CD14-positive monocyte (primary cell): ENCODE results near the gene GPC1. TPM values are rescaled to one million over a fixed set of nuclear protein-coding genes. Genes with fewer than 3 reads are reported as not detected.
A peak's percentile ranks its signal among the peaks of the same experiment; 100 is the strongest.

Experiments
- DNase-seq, 3 donors: peaks; one replicate each; pipeline ENCODE4 v3.0.0-alpha.2; 2011 to 2022
- H2AFZ ChIP-seq: 2 replicates; pipeline ENCODE4 v1.6.0; 2012; ENCODE audit warnings: mild to moderate bottlenecking, low read depth, low read length, inconsistent platforms; ENCODE audit not compliant: insufficient read depth, poor library complexity, severe bottlenecking
- H3K27ac ChIP-seq, 2 donors: 1 replicate in 1 of 2; 2 replicates in 1 of 2; pipeline ENCODE4 v1.5.1; 2012 to 2013; ENCODE audit warnings: low read length in 2 of 2, control low read depth in 1 of 2, inconsistent platforms in 1 of 2, low read depth in 1 of 2, mild to moderate bottlenecking in 1 of 2
- H3K27me3 ChIP-seq, 2 donors: one replicate each; pipeline versions ENCODE4 v1.6.0 to v1.6.1; 2011 to 2013; ENCODE audit warnings: low read length in 2 of 2; ENCODE audit not compliant: control insufficient read depth in 2 of 2, insufficient read depth in 2 of 2
- H3K36me3 ChIP-seq, 2 donors: replicated peaks in 1 of 2; 1 replicate in 1 of 2; 2 replicates in 1 of 2; pipeline versions ENCODE4 v1.5.1 to v1.6.1; 2012 to 2013; ENCODE audit warnings: low read length in 2 of 2, control low read depth in 1 of 2, inconsistent platforms in 1 of 2, mild to moderate bottlenecking in 1 of 2; ENCODE audit not compliant: insufficient read depth in 2 of 2, control insufficient read depth in 1 of 2
- H3K4me1 ChIP-seq, 2 donors: 1 replicate in 1 of 2; 2 replicates in 1 of 2; pipeline versions ENCODE4 v1.5.1 to v1.6.1; 2012 to 2013; ENCODE audit warnings: low read length in 2 of 2, control low read depth in 1 of 2, inconsistent platforms in 1 of 2, mild to moderate bottlenecking in 1 of 2, moderate library complexity in 1 of 2; ENCODE audit not compliant: insufficient read depth in 2 of 2, control insufficient read depth in 1 of 2
- H3K4me2 ChIP-seq: replicated peaks from 2 replicates; pipeline ENCODE3; 2012; ENCODE audit warnings: low read length, moderate library complexity, mild to moderate bottlenecking; ENCODE audit not compliant: poor library complexity, severe bottlenecking; ENCODE audit errors: extremely low read depth
- H3K4me3 ChIP-seq, 3 experiments: fragments of 200-600 bp in 1 of 3; sonication (generic) in 1 of 3; replicated peaks in 1 of 3; 1 replicate in 2 of 3; 2 replicates in 1 of 3; pipeline ENCODE4 v1.5.1; 2011 to 2013; ENCODE audit warnings: low read length in 3 of 3, mild to moderate bottlenecking in 3 of 3, control low read depth in 2 of 3, low read depth in 2 of 3, inconsistent platforms in 1 of 3, moderate library complexity in 1 of 3
- H3K79me2 ChIP-seq: 2 replicates; pipeline ENCODE4 v1.6.0; 2012; ENCODE audit warnings: mild to moderate bottlenecking, control low read depth, inconsistent platforms, low read length, moderate library complexity; ENCODE audit not compliant: insufficient read depth
- H3K9ac ChIP-seq: 2 replicates; pipeline ENCODE4 v1.6.0; 2017; ENCODE audit warnings: low read length, mild to moderate bottlenecking; ENCODE audit not compliant: insufficient read depth, poor library complexity, severe bottlenecking
- H3K9me3 ChIP-seq, 2 donors: replicated peaks in 1 of 2; 1 replicate in 1 of 2; 2 replicates in 1 of 2; pipeline versions ENCODE4 v1.5.1 to v1.6.1; 2012 to 2013; ENCODE audit warnings: low read length in 2 of 2, control low read depth in 1 of 2; ENCODE audit not compliant: control insufficient read depth in 1 of 2, insufficient read depth in 1 of 2
- H4K20me1 ChIP-seq: 2 replicates; pipeline ENCODE4 v1.6.0; 2012; ENCODE audit warnings: mild to moderate bottlenecking, low read length, control low read depth, moderate library complexity; ENCODE audit not compliant: insufficient read depth
- H3K27ac Mint-ChIP-seq, 7 donors: one replicate each; pipeline ENCODE4 v1.8.0; 2020; ENCODE audit warnings: mild to moderate bottlenecking in 7 of 7, mixed read lengths in 7 of 7, moderate library complexity in 6 of 7, inconsistent platforms in 2 of 7
- H3K27me3 Mint-ChIP-seq, 3 donors: one replicate each; pipeline ENCODE4 v1.8.0; 2021 to 2022; ENCODE audit warnings: low read depth in 3 of 3, mild to moderate bottlenecking in 3 of 3, mixed read lengths in 3 of 3, moderate library complexity in 3 of 3, inconsistent platforms in 1 of 3
- H3K36me3 Mint-ChIP-seq, 2 donors: one replicate each; pipeline ENCODE4 v1.8.0; 2020; ENCODE audit warnings: mixed read lengths in 2 of 2, inconsistent platforms in 1 of 2, mild to moderate bottlenecking in 1 of 2
- H3K4me1 Mint-ChIP-seq: one replicate; pipeline ENCODE4 v1.8.0; 2020; ENCODE audit warnings: mild to moderate bottlenecking, mixed read lengths
- H3K4me3 Mint-ChIP-seq, 2 donors: one replicate each; pipeline ENCODE4 v1.8.0; 2020; ENCODE audit warnings: mild to moderate bottlenecking in 2 of 2, mixed read lengths in 2 of 2, moderate library complexity in 1 of 2
- H3K9me3 Mint-ChIP-seq, 7 donors: one replicate each; pipeline ENCODE4 v1.8.0; 2020 to 2022; ENCODE audit warnings: mixed read lengths in 7 of 7, mild to moderate bottlenecking in 6 of 7, moderate library complexity in 6 of 7, inconsistent platforms in 2 of 7
- whole genome bisulfite sequencing: methylation state at CpG from one replicate; pipeline ENCODE4 v1.1.5; 2013; ENCODE audit warnings: missing lambda C conversion rate; ENCODE audit not compliant: insufficient coverage; 5-methylcytosine and 5-hydroxymethylcytosine counted together
- intact Hi-C, 2 donors: fragments of 100-400 bp; cut with micrococcal nuclease; formaldehyde crosslinking; loops; one replicate each; pipeline versions ENCODE4 v1.15.0 to v1.15.1; 2023
- polyA plus RNA-seq, 3 donors: library from polyadenylated mRNA; depleted of rRNA in 1 of 3; unstranded in 2 of 3; stranded (reverse) in 1 of 3; fragments of 300-500 nt in 2 of 3; fragments of >200 nt in 1 of 3; fragmentation: Illumina TruSeq in 2 of 3; gene quantifications; 1 replicate in 2 of 3; 2 replicates in 1 of 3; pipeline ENCODE4 v1.2.3, GENCODE V29; 2012 to 2021
- TF ChIP-seq, protein P1 (sequence below): fragments of 200-600 bp; IDR thresholded peaks from one replicate; pipeline ENCODE4 v1.8.0; 2022; ENCODE audit warnings: antibody characterized with exemption, mild to moderate bottlenecking

Gene GPC1
- polyA plus RNA-seq, 3 donors, result 0.08 TPM; not detected in 2

DNA sequence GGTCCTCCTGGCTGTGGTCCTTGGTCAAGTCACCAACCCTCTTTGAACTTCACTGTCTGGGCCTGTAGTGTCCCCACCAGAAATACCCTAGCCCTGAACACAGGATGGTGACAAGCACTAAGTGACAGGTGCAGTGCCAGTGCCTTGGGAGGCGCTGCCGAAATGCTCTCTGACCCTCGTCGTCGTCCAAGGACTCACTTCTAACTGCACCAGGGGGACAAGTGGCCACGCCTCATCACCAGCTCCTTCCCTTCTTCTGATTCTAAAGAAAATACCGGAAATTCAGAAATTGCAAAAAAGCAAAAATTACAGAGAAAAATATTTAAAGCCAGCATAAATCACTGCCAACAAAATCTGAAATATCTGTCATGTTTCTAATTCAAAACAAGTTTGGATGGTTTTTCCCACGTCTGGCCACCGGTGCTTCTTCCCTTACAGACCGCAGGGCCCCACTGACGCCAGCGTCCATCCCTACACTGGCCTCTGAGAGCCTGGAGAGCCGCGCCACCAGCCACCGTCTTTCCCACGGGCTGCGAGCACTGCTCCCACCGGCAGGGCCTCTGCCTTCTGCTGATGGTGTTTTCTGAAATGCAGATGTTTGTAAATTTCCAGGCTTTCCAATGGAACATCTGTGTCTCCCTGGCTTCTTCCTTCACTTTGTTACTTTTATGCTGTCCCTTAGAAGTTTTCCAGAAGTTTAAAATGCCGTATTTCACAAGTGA is 37.4 kb upstream of the GPC1 start:
- 88% methylated on average over 13 of the region's 19 CpGs for WGBS

DNA sequence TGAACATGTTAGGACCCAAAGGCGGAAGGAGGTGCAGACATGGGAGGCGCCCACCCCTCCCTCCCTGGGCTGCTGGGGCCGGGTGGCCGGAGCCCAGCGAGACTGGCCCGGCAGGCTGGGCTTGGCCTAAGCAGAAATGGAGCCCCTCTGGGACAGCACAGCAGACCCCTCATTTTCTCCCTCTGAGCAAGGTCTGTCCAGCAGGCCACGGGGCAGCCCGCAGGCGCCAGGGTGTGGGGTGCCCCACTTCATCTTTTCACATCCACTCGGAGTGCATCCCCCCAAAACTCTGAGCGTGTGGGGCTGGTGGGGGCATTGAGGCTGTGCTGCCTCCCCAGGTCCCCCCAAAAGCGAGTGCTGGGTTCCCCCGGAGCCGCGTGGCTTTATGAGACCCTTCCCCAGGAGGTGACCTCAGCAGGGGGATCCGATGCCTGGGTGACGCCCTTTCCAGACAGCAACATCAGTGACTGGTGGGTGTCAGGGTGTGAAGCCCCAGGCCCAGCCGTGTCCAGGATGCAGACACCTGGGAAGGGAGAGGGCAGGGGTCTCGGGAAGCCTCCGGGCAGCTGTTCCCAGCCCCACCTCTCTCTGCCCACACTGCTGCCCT is 36.7 kb upstream of the GPC1 start:
- Histone ChIP-seq H3K9ac (no peak overlapping the region), H4K20me1 (no peaks in the 10 kb centered on the region), H3K27ac (no peak overlapping the region), H3K36me3 (no peaks in the 10 kb centered on the region), H3K79me2 (no peaks in the 10 kb centered on the region), H3K4me3 (no peak overlapping the region), H3K9me3 (no peaks in the 10 kb centered on the region), H3K4me2 (no peak overlapping the region), H3K4me1 (no peaks in the 10 kb centered on the region), H2AFZ (no peak overlapping the region), H3K27me3 (no peaks in the 10 kb centered on the region)
- WGBS, result 89% methylated on average over 10 of the region's 20 CpGs
- no peaks in the 10 kb centered on the region for H3K36me3 Mint-ChIP-seq
- H3K9me3 Mint-ChIP-seq, result peaks cover 0 to 1% (median 0%) of the 10 kb centered on the region in 7 donors
- H3K27ac Mint-ChIP-seq, result no peak overlapping the region
- DNase-seq, result no peak
- TF ChIP-seq, protein P1, sequence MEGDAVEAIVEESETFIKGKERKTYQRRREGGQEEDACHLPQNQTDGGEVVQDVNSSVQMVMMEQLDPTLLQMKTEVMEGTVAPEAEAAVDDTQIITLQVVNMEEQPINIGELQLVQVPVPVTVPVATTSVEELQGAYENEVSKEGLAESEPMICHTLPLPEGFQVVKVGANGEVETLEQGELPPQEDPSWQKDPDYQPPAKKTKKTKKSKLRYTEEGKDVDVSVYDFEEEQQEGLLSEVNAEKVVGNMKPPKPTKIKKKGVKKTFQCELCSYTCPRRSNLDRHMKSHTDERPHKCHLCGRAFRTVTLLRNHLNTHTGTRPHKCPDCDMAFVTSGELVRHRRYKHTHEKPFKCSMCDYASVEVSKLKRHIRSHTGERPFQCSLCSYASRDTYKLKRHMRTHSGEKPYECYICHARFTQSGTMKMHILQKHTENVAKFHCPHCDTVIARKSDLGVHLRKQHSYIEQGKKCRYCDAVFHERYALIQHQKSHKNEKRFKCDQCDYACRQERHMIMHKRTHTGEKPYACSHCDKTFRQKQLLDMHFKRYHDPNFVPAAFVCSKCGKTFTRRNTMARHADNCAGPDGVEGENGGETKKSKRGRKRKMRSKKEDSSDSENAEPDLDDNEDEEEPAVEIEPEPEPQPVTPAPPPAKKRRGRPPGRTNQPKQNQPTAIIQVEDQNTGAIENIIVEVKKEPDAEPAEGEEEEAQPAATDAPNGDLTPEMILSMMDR, result no peak
- no peak overlapping the region for H3K4me3 Mint-ChIP-seq
- intact Hi-C loops, result no loop called here
- H3K4me1 Mint-ChIP-seq, result no peaks in the 10 kb centered on the region
- peaks cover 1 to 5% (median 4%) of the 10 kb centered on the region in 3 donors for H3K27me3 Mint-ChIP-seq

More for the DNA sequence above, 37.4 kb upstream of the GPC1 start:
- H3K4me1 Mint-ChIP-seq, result no peaks in the 10 kb centered on the region
- TF ChIP-seq, protein P1, result no peak
- intact Hi-C loops, result no loop called here
- no peak overlapping the region for H3K4me3 Mint-ChIP-seq
- Histone ChIP-seq H3K4me3 (no peak overlapping the region), H3K9ac (no peak overlapping the region), H4K20me1 (no peaks in the 10 kb centered on the region), H3K9me3 (no peaks in the 10 kb centered on the region), H3K36me3 (no peaks in the 10 kb centered on the region), H3K4me2 (no peak overlapping the region), H3K27ac (no peak overlapping the region), H3K27me3 (no peaks in the 10 kb centered on the region), H3K4me1 (no peaks in the 10 kb centered on the region), H3K79me2 (no peaks in the 10 kb centered on the region), H2AFZ (no peak overlapping the region)
- H3K9me3 Mint-ChIP-seq, result peaks cover 0 to 1% (median 0%) of the 10 kb centered on the region in 7 donors
- peak overlapping the region in 1 of 7 donors; percentile 46 for H3K27ac Mint-ChIP-seq
- DNase-seq, result no peak
- H3K36me3 Mint-ChIP-seq, result no peaks in the 10 kb centered on the region
- peaks cover 0 to 5% (median 5%) of the 10 kb centered on the region in 3 donors for H3K27me3 Mint-ChIP-seq
